Stimulated activated CD8-positive, alpha-beta memory T cell treated with anti-CD3 and anti-CD28 coated beads, Interleukin-12 subunit alpha, Interleukin-12 subunit beta, amount 100 ng/mL, for 24 hours (primary cell): ENCODE results near the gene LRP2.

Experiments used
- DNase-seq: peaks from one replicate; pipeline ENCODE4 v3.0.0-alpha.2; 2020; ENCODE audit errors: extremely low read depth

LRP2 gene

GRCh38 chr2:169240405-169240804 is 121.9 kb downstream of the LRP2 start:
- no peak for DNase-seq

GRCh38 chr2:169237939-169238338 is 124.4 kb downstream of the LRP2 start:
- DNase-seq, result no peak

GRCh38 chr2:169237286-169237685 is 125.0 kb downstream of the LRP2 start:
- DNase-seq, result no peak

GRCh38 chr2:169232551-169233154 is 129.7 kb downstream of the LRP2 start:
- DNase-seq, result no peak

- no peak for DNase-seq
Observed at GRCh38 chr2:169230204-169230603, 132.1 kb downstream of the LRP2 start.

- DNase-seq, result no peak
Observed at GRCh38 chr2:169229590-169229989, 132.7 kb downstream of the LRP2 start.

- DNase-seq, result no peak
Observed at GRCh38 chr2:169225906-169226305, 136.4 kb downstream of the LRP2 start.

- DNase-seq, result no peak
Observed at GRCh38 chr2:169225233-169225750, 137.0 kb downstream of the LRP2 start.

GRCh38 chr2:169222665-169223064 is 139.7 kb downstream of the LRP2 start:
- DNase-seq, result no peak

GRCh38 chr2:169221745-169222369 is 140.5 kb downstream of the LRP2 start:
- DNase-seq, result no peak

- no peak for DNase-seq
Observed at GRCh38 chr2:169210917-169211316, 151.4 kb downstream of the LRP2 start.

GRCh38 chr2:169208026-169208425 is 154.3 kb downstream of the LRP2 start:
- DNase-seq, result no peak

GRCh38 chr2:169205176-169205575 is 157.2 kb downstream of the LRP2 start:
- DNase-seq, result no peak

- no peak for DNase-seq
Observed at GRCh38 chr2:169203952-169204351, 158.4 kb downstream of the LRP2 start.

- no peak for DNase-seq
Observed at GRCh38 chr2:169200756-169201155, 161.6 kb downstream of the LRP2 start.

GRCh38 chr2:169193618-169194017 is 168.7 kb downstream of the LRP2 start:
- DNase-seq, result no peak

- no peak for DNase-seq
Observed at GRCh38 chr2:169190197-169190775, 172.0 kb downstream of the LRP2 start.

- DNase-seq, result no peak
Observed at GRCh38 chr2:169189132-169189531, 173.2 kb downstream of the LRP2 start.

- DNase-seq, result no peak
Observed at GRCh38 chr2:169185711-169186110, 176.6 kb downstream of the LRP2 start.

GRCh38 chr2:169184074-169184473 is 178.3 kb downstream of the LRP2 start:
- no peak for DNase-seq

- DNase-seq, result no peak
Observed at GRCh38 chr2:169182573-169182972, 179.8 kb downstream of the LRP2 start.

- no peak for DNase-seq
Observed at GRCh38 chr2:169178804-169179390, 183.4 kb downstream of the LRP2 start.

- no peak for DNase-seq
Observed at GRCh38 chr2:169178364-169178763, 184.0 kb downstream of the LRP2 start.
